ENCODE results near the gene LPXN. TPM values are rescaled to one million over a fixed set of nuclear protein-coding genes. Genes with fewer than 3 reads are reported as not detected.

The LPXN gene
- total and polyA plus RNA-seq, 10 of the 15 experiments (the other 5 are each of a cell fraction or from before 2014, with no cell fraction given), result 131 to 349 (median 201) TPM

GRCh38 chr11:58606930-58607714 is 31.5 kb upstream of the LPXN start:
- no peak for FAIRE-seq
- peaks cover 2 to 21% of the 10 kb centered on the region in 2 experiments for H3K36me3 ChIP-seq (ENCODE audit: control insufficient read depth in 2 of 2, insufficient read depth in 2 of 2, low read length in 1 of 2)
- SMC1A ChIA-PET (ENCODE audit: uncharacterized antibody, unreplicated experiment), result interaction anchor here (0.6 to 2.7 kb wide), 11 partner anchors 10 to 40 kb away, joined by 3 to 15 read pairs (median 5); partner anchors contain the start of genes CNTF and LPXN
- no peak for DNase-seq (ENCODE audit: low read depth, low spot score)
- WGBS (ENCODE audit: insufficient coverage, insufficient replicate concordance, low lambda C conversion rate, missing lambda C conversion rate), result 74% methylated on average over 4 of the region's 4 CpGs
- CTCF ChIA-PET, result interaction anchor here (0.9 to 5.0 kb wide), 9 partner anchors 9 to 39 kb away, joined by 3 to 43 read pairs (median 6); no protein-coding TSS in a partner anchor
- in situ Hi-C loops (cut with MboI), result no loop called here
- H3K27me3 ChIP-seq (replicated peaks in 1 of 2; ENCODE audit: control insufficient read depth in 2 of 2, insufficient read depth in 2 of 2, low read length in 1 of 2), result no peaks in the 10 kb centered on the region
- H3K9ac ChIP-seq (ENCODE audit: control insufficient read depth, insufficient read depth, low read length), result no peak overlapping the region
- RAD21 ChIA-PET (ENCODE audit: unreplicated experiment), result interaction anchor here (0.8 to 3.3 kb wide), 6 partner anchors 23 to 46 kb away, joined by 3 to 13 read pairs (median 4); partner anchors contain the start of gene LPXN
- POLR2A ChIA-PET, result interaction anchor here (0.9 to 1.5 kb wide), 4 partner anchors 9 to 39 kb away, joined by 3 to 4 read pairs (median 4); no protein-coding TSS in a partner anchor
- no peak overlapping the region for H2AFZ ChIP-seq (ENCODE audit: control insufficient read depth, low read depth, low read length)
- peaks cover 66% of the 10 kb centered on the region for H3K79me2 ChIP-seq (ENCODE audit: control insufficient read depth, insufficient read depth, low read length)
- H3K9me3 ChIP-seq (replicated peaks; ENCODE audit: control insufficient read depth, insufficient read depth, low read length), result no peaks in the 10 kb centered on the region; the same call in 2 of the 3 replicates
- H3K4me2 ChIP-seq (ENCODE audit: control insufficient read depth, insufficient read depth), result no peak overlapping the region
- intact Hi-C loops (cut with micrococcal nuclease; ENCODE audit: unreplicated experiment), result no loop called here
- peaks cover 3% of the 10 kb centered on the region; the same call in 1 of the 2 replicates for H4K20me1 ChIP-seq (ENCODE audit: control insufficient read depth, insufficient read depth)
- H3K4me1 ChIP-seq (ENCODE audit: control insufficient read depth, insufficient read depth, low read length), result peaks cover 9% of the 10 kb centered on the region
- no peak for ATAC-seq
- BruUV-seq (replicated peaks), result no TSS peak
- no peak overlapping the region for H3K4me3 ChIP-seq
- no peak overlapping the region for H3K27ac ChIP-seq (ENCODE audit: control insufficient read depth, insufficient read depth)
- TF ChIP-seq, protein P1, sequence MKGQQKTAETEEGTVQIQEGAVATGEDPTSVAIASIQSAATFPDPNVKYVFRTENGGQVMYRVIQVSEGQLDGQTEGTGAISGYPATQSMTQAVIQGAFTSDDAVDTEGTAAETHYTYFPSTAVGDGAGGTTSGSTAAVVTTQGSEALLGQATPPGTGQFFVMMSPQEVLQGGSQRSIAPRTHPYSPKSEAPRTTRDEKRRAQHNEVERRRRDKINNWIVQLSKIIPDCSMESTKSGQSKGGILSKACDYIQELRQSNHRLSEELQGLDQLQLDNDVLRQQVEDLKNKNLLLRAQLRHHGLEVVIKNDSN (IDR thresholded peaks at IDR 0.05; ENCODE audit: borderline replicate concordance, extremely low read length, insufficient read depth, low read depth, low read length), result no peak
- TF ChIP-seq E4F1 (IDR thresholded peaks at IDR 0.05; ENCODE audit: borderline replicate concordance, partially characterized antibody), result no peak
- TF ChIP-seq IKZF1 (conservative IDR thresholded peaks at IDR 0.05), result no peak
- TF ChIP-seq BRCA1 (IDR thresholded peaks at IDR 0.05; ENCODE audit: low read depth, low read length), result no peak
- TF ChIP-seq LARP7 (IDR thresholded peaks at IDR 0.05), result no peak
- no peak for TF ChIP-seq CHD4 (IDR thresholded peaks at IDR 0.05)
- TF ChIP-seq ZNF592 (IDR thresholded peaks at IDR 0.05), result no peak
- TF ChIP-seq, protein P2, sequence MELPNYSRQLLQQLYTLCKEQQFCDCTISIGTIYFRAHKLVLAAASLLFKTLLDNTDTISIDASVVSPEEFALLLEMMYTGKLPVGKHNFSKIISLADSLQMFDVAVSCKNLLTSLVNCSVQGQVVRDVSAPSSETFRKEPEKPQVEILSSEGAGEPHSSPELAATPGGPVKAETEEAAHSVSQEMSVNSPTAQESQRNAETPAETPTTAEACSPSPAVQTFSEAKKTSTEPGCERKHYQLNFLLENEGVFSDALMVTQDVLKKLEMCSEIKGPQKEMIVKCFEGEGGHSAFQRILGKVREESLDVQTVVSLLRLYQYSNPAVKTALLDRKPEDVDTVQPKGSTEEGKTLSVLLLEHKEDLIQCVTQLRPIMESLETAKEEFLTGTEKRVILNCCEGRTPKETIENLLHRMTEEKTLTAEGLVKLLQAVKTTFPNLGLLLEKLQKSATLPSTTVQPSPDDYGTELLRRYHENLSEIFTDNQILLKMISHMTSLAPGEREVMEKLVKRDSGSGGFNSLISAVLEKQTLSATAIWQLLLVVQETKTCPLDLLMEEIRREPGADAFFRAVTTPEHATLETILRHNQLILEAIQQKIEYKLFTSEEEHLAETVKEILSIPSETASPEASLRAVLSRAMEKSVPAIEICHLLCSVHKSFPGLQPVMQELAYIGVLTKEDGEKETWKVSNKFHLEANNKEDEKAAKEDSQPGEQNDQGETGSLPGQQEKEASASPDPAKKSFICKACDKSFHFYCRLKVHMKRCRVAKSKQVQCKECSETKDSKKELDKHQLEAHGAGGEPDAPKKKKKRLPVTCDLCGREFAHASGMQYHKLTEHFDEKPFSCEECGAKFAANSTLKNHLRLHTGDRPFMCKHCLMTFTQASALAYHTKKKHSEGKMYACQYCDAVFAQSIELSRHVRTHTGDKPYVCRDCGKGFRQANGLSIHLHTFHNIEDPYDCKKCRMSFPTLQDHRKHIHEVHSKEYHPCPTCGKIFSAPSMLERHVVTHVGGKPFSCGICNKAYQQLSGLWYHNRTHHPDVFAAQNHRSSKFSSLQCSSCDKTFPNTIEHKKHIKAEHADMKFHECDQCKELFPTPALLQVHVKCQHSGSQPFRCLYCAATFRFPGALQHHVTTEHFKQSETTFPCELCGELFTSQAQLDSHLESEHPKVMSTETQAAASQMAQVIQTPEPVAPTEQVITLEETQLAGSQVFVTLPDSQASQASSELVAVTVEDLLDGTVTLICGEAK (IDR thresholded peaks at IDR 0.05; ENCODE audit: borderline replicate concordance), result no peak
- no peak for TF ChIP-seq NR2F1 (conservative IDR thresholded peaks at IDR 0.05)
- TF ChIP-seq HCFC1 (IDR thresholded peaks at IDR 0.05; ENCODE audit: low read length), result no peak

Data from GM12878 (cell line).